Activated naive CD4-positive, alpha-beta T cell treated with anti-CD3 and anti-CD28 coated beads, Interleukin-2, amount 10 ng/mL, durations not matched to agents 7 days and 5 days (primary cell): ENCODE measurements around the gene NXPH3.
A peak's percentile ranks its signal among the peaks of the same experiment; 100 is the strongest.

Experiments
- CTCF ChIA-PET: fragments of 350-600 bp; sonication (Branson Sonifier 250); formaldehyde crosslinking; loops from one replicate; lab custom pipeline; 2021; ENCODE audit warnings: antibody characterized with exemption; lab: Charles Lee
- DNase-seq: peaks from one replicate; pipeline ENCODE4 v3.0.0-alpha.2; 2020
- H3K27ac Mint-ChIP-seq: one replicate; pipeline ENCODE4 v1.8.0; 2021; ENCODE audit warnings: mild to moderate bottlenecking, moderate library complexity, mixed read lengths
- H3K27me3 Mint-ChIP-seq: one replicate; pipeline ENCODE4 v1.8.0; 2021; ENCODE audit warnings: mild to moderate bottlenecking, mixed read lengths
- H3K36me3 Mint-ChIP-seq: one replicate; pipeline ENCODE4 v1.8.0; 2021; ENCODE audit warnings: mixed read lengths
- H3K4me1 Mint-ChIP-seq: one replicate; pipeline ENCODE4 v1.8.0; 2021; ENCODE audit warnings: mixed read lengths
- H3K4me3 Mint-ChIP-seq: one replicate; pipeline ENCODE4 v1.8.0; 2021; ENCODE audit warnings: mild to moderate bottlenecking, moderate library complexity, mixed read lengths
- H3K9me3 Mint-ChIP-seq: one replicate; pipeline ENCODE4 v1.8.0; 2021; ENCODE audit warnings: mixed read lengths

NXPH3 gene

GRCh38 chr17:49575679-49576087, at the start of gene NXPH3:
Gene NXPH3, plus strand, starts transcription at chr17:49575871. Its CDS starts 349 bp downstream, at chr17:49576220.
- no peak within 1 kb of the TSS for H3K27ac Mint-ChIP-seq
- no peaks in the 10 kb centered on the region for H3K36me3 Mint-ChIP-seq
- peak within 1 kb of the TSS; percentile 62 for H3K4me3 Mint-ChIP-seq
- CTCF ChIA-PET = interaction anchor here (0.6 to 13.9 kb wide), 9 partner anchors 18 to 202 kb away, joined by 3 to 377 read pairs (median 4); partner anchors contain the start of gene SLC35B1
- H3K4me1 Mint-ChIP-seq = peaks cover 16% of the 10 kb centered on the region
- peaks cover 100% of the 10 kb centered on the region for H3K27me3 Mint-ChIP-seq
- H3K9me3 Mint-ChIP-seq = no peaks in the 10 kb centered on the region
- peak; percentile 77 for DNase-seq

DNA sequence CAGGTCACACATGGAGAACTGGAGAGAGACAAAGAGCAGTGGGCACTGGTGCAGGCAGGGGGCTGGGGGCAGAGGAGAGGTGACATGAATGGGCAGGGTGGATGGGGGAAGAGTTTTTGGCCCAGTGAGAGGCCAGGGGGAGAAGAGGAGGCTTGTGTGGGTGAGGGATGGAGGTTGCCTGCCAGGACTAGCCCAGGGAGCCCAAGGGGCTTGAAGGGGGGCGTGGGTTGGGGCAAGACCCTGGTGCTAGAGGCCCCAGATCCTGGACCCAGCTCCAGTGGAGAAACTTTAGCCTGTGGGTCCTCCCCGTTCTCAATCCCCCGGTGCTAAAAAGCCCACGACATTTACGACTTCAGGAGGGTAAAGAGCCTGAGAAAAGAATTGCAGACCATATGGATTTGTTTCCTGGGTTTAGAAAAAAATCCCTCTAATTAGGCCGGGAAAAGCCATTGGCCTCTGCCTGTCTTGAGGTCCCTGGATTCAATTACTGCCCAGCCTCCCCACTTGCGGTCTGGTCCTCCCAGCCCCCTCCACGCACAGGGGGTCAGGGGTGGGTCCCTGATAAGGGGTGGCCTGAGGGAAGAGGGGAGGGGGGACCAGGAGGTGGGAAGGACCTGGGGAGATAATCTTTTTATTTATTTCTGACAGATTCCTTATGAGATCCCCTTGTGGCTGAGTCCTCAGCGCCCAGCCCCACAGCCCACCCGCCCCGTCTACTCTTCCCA, 47.6 kb upstream of the NXPH3 start:
- CTCF ChIA-PET = no interaction called here
- no peaks in the 10 kb centered on the region for H3K9me3 Mint-ChIP-seq
- H3K27me3 Mint-ChIP-seq = peaks cover 23% of the 10 kb centered on the region
- H3K27ac Mint-ChIP-seq = no peak overlapping the region
- DNase-seq = no peak
- H3K4me3 Mint-ChIP-seq = no peak overlapping the region
- H3K4me1 Mint-ChIP-seq = peaks cover 6% of the 10 kb centered on the region
- H3K36me3 Mint-ChIP-seq = no peaks in the 10 kb centered on the region

DNA sequence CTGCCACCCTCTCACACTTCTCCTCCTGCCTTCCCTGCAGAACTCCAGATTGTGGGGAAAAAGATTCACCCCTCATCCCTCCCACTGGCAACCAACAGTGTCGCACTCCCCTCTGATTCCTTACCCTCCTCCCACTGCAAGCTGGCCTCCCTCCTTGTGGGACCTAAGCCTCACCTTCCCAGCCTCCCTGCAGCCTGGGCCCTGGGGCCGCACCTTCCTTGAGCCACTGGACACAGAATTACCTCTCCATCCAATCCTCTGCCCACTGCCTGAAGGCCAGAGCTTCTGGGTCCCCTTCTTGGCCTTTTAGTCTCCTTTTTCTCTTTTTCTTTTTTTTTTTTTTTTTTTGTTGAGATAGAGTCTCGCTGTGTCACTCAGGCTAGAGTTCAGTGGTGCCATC, 46.7 kb upstream of the NXPH3 start:
- Mint-ChIP-seq H3K27me3 (peaks cover 30% of the 10 kb centered on the region), H3K9me3 (no peaks in the 10 kb centered on the region), H3K4me1 (no peaks in the 10 kb centered on the region), H3K4me3 (no peak overlapping the region), H3K36me3 (no peaks in the 10 kb centered on the region), H3K27ac (no peak overlapping the region)
- CTCF ChIA-PET = no interaction called here
- no peak for DNase-seq

- H3K27me3 Mint-ChIP-seq = peaks cover 34% of the 10 kb centered on the region
- H3K36me3 Mint-ChIP-seq = no peaks in the 10 kb centered on the region
- H3K4me3 Mint-ChIP-seq = no peak overlapping the region
- no peaks in the 10 kb centered on the region for H3K4me1 Mint-ChIP-seq
- DNase-seq = no peak
- no peak overlapping the region for H3K27ac Mint-ChIP-seq
- no peaks in the 10 kb centered on the region for H3K9me3 Mint-ChIP-seq
- CTCF ChIA-PET = interaction anchor here (1.0 kb wide), 1 partner anchor 28 kb away, joined by 3 read pairs; no protein-coding TSS in a partner anchor
These were observed 45.6 kb upstream of the NXPH3 start for GRCh38 chr17:49530118-49530517.

DNA sequence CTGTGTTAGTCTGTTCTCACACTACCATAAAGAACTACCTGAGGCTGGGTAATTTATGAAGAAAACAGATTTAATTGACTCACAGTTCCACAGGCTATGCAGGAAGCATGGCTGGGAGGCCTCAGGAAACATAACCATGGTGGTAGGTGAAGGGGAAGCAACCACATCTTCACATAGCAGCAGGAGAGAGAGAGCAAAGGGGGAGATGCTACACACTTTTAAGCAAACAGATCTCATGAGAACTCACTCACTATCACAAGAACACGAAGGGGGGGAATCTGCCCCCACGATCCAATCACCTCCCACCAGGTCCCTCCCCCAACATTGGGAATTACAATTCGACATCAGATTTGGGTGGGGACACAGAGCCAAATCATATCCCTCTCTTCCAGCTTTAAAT, 31.8 kb upstream of the NXPH3 start:
- Mint-ChIP-seq H3K4me1 (no peaks in the 10 kb centered on the region), H3K4me3 (no peak overlapping the region), H3K27ac (no peak overlapping the region), H3K9me3 (peaks cover 17% of the 10 kb centered on the region), H3K36me3 (peaks cover 2% of the 10 kb centered on the region), H3K27me3 (peaks cover 25% of the 10 kb centered on the region)
- no peak for DNase-seq
- CTCF ChIA-PET = interaction anchor here (0.6 to 1.3 kb wide), 2 partner anchors 14 to 571 kb away, joined by 3 to 4 read pairs; no protein-coding TSS in a partner anchor

- DNase-seq = no peak
- no peak overlapping the region for H3K27ac Mint-ChIP-seq
- peaks cover 17% of the 10 kb centered on the region for H3K9me3 Mint-ChIP-seq
- peaks cover 2% of the 10 kb centered on the region for H3K36me3 Mint-ChIP-seq
- H3K4me1 Mint-ChIP-seq = no peaks in the 10 kb centered on the region
- peaks cover 31% of the 10 kb centered on the region for H3K27me3 Mint-ChIP-seq
- CTCF ChIA-PET = interaction anchor here (0.7 to 1.3 kb wide), 3 partner anchors 11 to 415 kb away, joined by 4 read pairs; no protein-coding TSS in a partner anchor
- no peak overlapping the region for H3K4me3 Mint-ChIP-seq
These were observed 30.5 kb upstream of the NXPH3 start for GRCh38 chr17:49545007-49545660.

- H3K4me1 Mint-ChIP-seq = no peaks in the 10 kb centered on the region
- no peak for DNase-seq
- no peak overlapping the region for H3K4me3 Mint-ChIP-seq
- H3K27ac Mint-ChIP-seq = no peak overlapping the region
- peaks cover 16% of the 10 kb centered on the region for H3K9me3 Mint-ChIP-seq
- peaks cover 25% of the 10 kb centered on the region for H3K27me3 Mint-ChIP-seq
- H3K36me3 Mint-ChIP-seq = peaks cover 2% of the 10 kb centered on the region
- CTCF ChIA-PET = interaction anchor here (1.1 kb wide), 1 partner anchor 10 kb away, joined by 3 read pairs; no protein-coding TSS in a partner anchor
These were observed 29.7 kb upstream of the NXPH3 start for GRCh38 chr17:49545806-49546545.

DNA sequence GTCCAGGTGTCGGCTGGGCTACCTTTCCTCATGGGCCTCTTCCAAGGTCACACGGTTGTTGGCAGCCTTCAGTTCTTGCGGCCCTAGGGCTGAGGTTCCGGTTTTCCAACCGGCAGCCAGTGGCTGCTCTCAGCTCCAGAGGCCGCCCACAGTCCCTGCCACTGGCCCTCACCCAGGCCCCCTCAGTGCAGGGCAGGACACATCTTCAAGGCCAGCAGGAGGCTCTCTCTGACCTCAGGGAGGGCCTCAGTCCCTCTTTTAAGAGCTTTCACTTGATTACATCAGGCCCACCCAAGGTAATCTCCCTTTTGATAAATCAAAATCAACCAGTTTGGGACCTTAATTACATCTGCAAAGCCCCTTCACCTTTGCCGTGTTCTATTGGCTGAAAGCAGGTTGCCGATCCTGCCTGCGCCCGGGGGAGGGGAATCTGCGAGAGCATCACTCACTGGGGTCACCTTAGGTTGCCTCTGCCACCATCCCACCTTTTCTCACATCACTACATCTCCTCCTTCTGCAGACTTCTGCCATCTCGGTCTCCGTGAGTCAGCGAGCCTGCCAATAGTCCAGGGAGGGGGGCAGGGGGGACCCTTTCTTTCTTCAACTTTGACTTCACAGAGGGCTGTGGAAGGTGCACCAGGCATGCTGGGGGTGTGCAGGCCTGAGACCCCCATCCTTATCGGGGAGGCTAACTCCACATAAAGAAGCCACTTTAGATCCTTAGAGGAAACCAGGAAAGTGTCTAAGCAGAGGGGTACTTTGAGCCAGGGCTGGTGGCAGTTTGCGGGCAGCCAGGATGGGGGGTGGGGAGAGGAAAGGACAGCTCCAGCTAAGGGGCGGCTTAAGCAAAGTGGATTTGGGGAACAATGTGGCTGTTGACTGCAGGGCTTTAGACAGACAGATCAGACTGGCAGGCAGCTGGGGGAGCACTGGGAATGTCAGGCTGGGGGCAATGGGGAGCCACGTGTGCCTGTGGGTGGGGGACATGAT, 28.8 kb upstream of the NXPH3 start:
- H3K36me3 Mint-ChIP-seq = peaks cover 2% of the 10 kb centered on the region
- CTCF ChIA-PET = interaction anchor here (1.1 to 1.2 kb wide), 2 partner anchors 9 to 10 kb away, joined by 3 to 5 read pairs; no protein-coding TSS in a partner anchor
- H3K27me3 Mint-ChIP-seq = peaks cover 25% of the 10 kb centered on the region
- no peak overlapping the region for H3K4me3 Mint-ChIP-seq
- no peak overlapping the region for H3K27ac Mint-ChIP-seq
- no peaks in the 10 kb centered on the region for H3K4me1 Mint-ChIP-seq
- peaks cover 12% of the 10 kb centered on the region for H3K9me3 Mint-ChIP-seq
- no peak for DNase-seq

GRCh38 chr17:49547566-49547965, 28.1 kb upstream of the NXPH3 start:
- DNase-seq = no peak
- Mint-ChIP-seq H3K4me3 (no peak overlapping the region), H3K27ac (no peak overlapping the region), H3K9me3 (peaks cover 12% of the 10 kb centered on the region), H3K27me3 (peaks cover 25% of the 10 kb centered on the region), H3K4me1 (no peaks in the 10 kb centered on the region), H3K36me3 (peaks cover 2% of the 10 kb centered on the region)
- CTCF ChIA-PET = interaction anchor here (1.2 kb wide), 1 partner anchor 9 kb away, joined by 5 read pairs; no protein-coding TSS in a partner anchor

DNA sequence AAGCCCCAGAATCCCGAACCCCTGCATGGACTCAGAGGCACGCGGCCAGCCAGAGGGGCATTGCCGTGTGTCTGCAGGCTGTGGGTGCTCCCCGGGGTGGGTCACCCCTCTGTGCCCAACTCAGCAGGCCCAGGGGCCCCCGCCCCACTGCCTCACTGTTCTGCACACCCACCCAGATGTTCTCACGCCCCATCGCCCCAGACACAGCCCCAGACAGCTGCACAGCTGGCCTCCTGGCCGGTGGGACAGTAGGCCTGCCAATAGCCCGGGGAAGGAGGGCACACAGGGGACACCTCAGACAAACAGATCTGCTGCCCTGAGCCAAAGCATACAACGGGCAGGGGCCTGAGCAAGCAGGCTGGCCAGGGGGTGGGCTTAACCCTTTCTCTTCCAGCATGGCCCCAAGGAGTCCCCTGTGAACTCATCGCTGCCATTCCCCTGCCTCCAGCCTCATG, 27.6 kb upstream of the NXPH3 start:
- peaks cover 2% of the 10 kb centered on the region for H3K36me3 Mint-ChIP-seq
- no peak overlapping the region for H3K4me3 Mint-ChIP-seq
- CTCF ChIA-PET = no interaction called here
- H3K27me3 Mint-ChIP-seq = peaks cover 22% of the 10 kb centered on the region
- H3K9me3 Mint-ChIP-seq = peaks cover 12% of the 10 kb centered on the region
- DNase-seq = no peak
- no peak overlapping the region for H3K27ac Mint-ChIP-seq
- no peaks in the 10 kb centered on the region for H3K4me1 Mint-ChIP-seq

- Mint-ChIP-seq H3K27me3 (peaks cover 18% of the 10 kb centered on the region), H3K27ac (no peak overlapping the region), H3K4me1 (no peaks in the 10 kb centered on the region), H3K4me3 (no peak overlapping the region), H3K9me3 (peaks cover 7% of the 10 kb centered on the region), H3K36me3 (no peaks in the 10 kb centered on the region)
- no peak for DNase-seq
- CTCF ChIA-PET = no interaction called here
These were observed 27.0 kb upstream of the NXPH3 start for GRCh38 chr17:49548506-49549310.

- Mint-ChIP-seq H3K27ac (no peak overlapping the region), H3K27me3 (peaks cover 15% of the 10 kb centered on the region), H3K4me3 (no peak overlapping the region), H3K36me3 (no peaks in the 10 kb centered on the region), H3K4me1 (no peaks in the 10 kb centered on the region), H3K9me3 (peaks cover 1% of the 10 kb centered on the region)
- no peak for DNase-seq
- CTCF ChIA-PET = no interaction called here
These were observed 26.4 kb upstream of the NXPH3 start for GRCh38 chr17:49549311-49549605.
